Dedifferentiated amniotic fluid mesenchymal stem cell (primary cell): Measurements from ENCODE around the gene PTPN2.
"Not testable (repeated sequence)": the region's sequence is repeated elsewhere in the genome, so short reads cannot be mapped to it uniquely, and the experiment has no call there.

Source experiments
- DNase-seq: peaks from one replicate; pipeline ENCODE4 v3.0.0-alpha.2; 2016; ENCODE audit errors: extremely low spot score

PTPN2 gene

DNA sequence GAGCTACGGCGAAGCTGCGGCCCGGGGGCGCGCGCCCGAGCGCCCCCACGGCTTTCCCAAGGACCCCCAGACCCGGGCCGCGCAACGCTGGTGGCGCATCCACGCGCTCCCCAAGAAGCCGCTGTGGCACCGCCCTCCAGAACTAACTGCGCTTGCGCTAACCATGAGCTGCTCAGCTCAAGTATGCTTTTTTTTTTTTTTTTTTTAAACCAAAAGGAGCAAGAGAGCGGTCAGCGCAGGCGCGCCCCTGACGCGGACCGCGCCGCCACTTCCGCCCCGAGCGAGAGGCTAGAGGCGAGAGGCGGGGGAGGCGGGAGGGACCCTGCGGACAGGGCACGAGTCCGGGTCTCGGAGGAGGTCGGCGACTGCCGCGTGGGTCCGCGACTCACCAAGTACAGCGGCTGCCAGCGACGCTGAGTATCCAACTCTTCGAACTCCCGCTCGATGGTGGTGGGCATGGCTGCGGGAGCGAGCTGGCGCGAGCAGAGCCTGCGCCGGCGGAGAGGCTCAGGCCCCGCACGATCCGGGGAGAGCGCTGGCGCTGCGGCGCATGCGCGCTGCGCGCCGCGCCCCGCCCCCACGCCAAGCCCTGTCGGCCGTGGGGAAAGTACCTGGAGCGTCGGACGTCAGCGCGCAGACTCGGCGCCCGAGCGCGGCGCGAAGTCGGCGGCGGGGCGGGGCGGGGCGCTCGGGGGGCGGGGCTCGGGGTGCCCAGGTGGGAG lies at the start of gene PTPN2:
Gene PTPN2, minus strand, starts transcription at position 554 of the 722 bp plus-strand sequence. Its CDS starts 96 bp downstream, at position 458.
- DNase-seq, result peak; percentile 95

DNA sequence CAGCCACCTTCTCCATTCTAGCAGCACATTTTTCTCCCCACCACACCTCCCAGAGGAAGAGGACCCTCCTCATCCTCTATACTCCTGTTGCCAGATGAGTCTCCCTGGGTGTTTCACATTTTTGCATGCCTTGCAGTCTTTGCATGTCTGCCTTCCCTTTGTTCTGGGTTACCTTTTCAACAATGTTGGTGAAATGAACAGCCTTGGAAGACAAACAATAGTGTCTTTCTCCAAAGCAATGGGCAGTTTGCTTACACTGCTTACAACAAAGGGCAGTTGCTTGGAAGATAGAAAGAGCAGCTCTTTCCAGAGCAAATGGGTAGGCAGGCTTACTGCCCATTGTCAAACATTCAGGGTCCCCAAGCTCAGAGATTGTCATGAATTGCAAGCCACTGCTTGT lies 49.3 kb upstream of the PTPN2 start:
- no peak for DNase-seq

- DNase-seq, result no peak
Observed at GRCh38 chr18:12930908-12931307, 46.9 kb upstream of the PTPN2 start.

GRCh38 chr18:12930376-12930775 lies 46.3 kb upstream of the PTPN2 start:
- DNase-seq, result no peak

GRCh38 chr18:12929477-12930083 lies 45.5 kb upstream of the PTPN2 start:
- no peak for DNase-seq

DNA sequence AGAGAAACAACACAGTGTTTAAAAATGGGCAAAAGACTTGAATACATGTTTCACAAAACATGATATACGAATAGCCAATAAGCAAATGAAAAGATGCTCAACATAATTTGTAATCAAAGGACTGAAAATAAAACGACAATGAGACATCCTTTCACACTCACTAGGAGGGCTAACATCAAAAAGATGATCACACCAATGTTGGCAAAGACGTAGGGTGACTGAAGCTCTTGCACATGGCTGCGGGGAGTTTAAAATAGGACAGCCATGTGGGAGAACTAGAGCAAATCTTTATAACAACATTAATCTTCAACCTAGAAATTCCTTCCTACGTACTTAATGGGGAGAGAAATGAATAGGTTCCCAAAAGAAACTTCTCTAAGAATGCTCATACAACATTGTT lies 44.6 kb upstream of the PTPN2 start:
- DNase-seq, result no peak

GRCh38 chr18:12928206-12928605 lies 44.2 kb upstream of the PTPN2 start:
- no peak for DNase-seq

- DNase-seq, result no peak
Observed at GRCh38 chr18:12924616-12925015, 40.6 kb upstream of the PTPN2 start.

DNA sequence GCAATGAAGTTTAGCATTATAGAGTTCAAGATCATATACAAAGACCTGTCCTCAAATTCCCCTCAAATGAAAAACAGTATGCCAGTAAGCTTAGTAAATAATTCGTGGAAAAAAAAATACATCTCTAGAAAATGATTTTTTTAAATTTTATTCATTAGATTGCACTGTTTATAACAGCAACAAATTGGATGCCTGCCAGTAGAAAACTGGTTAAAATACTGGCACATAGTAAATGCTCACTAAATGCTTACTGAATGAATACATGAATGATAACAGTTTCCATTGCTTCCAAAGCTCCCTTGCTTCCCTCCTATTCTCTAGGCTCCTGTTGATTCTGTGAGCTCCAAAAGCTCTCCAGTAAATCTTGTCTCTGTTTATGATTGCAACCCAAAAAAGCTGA lies 38.2 kb upstream of the PTPN2 start:
- no peak for DNase-seq

GRCh38 chr18:12921178-12921577 lies 37.1 kb upstream of the PTPN2 start:
- no peak for DNase-seq

DNA sequence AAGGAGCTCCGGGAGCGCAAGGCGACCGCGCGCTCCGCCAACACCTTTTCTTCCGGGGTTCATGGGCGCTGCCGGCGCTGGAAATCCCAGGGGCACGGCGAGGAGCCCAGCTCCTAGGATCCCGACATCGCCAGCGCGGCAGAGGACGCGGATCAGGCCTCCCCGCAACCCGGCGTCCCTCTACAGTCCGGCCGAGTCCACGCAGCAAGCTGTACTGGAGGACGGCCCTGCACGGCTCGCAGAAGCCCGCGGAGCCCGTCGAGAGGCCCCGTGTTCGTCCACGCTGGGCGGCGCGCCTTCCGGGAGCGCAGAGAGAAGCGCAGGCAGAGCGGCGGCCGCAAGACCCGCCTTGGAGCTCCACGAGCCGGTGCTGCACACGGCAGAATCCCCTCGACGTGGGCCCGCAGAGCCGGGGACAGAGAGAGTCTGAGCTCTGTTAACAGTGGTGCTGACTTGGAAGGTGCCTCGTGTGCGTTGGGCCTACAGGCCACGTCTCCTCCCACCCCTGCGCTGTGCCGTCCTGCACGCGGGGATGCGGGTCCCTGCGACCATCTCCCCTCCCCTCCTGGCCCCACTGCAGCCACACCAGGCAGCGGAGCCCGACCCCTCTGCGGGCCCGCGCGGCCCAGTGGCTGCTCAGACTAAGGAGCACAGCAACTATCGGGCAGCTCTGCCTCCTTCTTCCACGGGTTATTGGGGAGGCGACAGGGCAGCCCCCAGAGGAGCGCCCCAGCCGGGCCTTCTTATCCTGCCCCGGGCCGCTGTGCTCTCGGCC lies 28.1 kb upstream of the PTPN2 start:
- DNase-seq, result no peak

GRCh38 chr18:12911025-12911928 lies 27.2 kb upstream of the PTPN2 start:
- DNase-seq, result no peak

DNA sequence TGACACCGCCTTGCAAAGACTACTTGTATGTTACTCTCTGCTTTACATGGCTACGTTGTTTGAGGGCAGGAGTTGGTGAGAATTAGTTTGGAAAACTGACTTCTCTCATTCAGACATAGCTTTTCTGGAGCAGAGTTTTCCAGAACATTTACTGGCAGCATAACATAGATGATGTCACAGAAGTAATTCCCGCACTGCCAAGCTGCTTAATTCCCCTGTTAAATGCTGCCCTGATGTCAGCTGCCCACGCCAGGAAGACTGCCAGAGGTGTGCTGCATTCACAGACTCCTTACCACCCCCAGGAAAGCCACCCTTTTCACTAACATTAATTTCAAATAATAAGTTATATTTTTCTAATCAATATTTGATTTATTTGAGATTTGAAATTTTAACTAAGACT lies 24.7 kb upstream of the PTPN2 start:
- DNase-seq, result no peak

DNA sequence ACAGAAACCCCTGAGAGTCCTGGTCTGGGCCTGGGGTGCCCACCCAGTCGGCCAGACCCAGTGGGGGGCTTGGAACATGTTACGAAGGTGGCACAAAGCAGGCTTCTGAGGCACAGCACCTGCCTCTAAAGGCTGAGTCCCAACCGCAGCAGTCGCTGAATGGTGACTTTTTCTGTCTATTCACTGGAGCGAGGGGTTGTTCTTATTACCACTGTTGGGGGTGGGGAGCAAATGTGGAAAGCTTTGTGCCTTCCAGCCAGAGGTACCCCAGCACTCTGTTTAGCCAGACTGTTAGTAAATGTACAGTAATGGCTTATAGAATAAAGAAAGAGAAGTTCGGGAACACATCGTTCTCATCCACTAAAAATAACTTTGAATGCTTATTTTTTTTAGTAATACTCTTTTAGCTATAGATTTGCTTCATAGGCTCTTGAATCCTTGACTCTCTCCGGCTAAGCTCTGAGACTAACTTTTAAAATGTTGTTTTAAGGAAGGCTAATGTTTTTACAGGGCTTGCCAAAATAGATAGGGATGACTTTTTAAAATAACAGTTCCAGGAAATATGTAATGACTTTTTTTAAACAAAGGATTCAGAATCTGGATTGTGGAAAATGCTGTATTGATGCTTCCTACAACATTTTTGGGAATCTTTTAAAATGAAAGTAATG lies 23.4 kb upstream of the PTPN2 start:
- DNase-seq, result peak; percentile 27

DNA sequence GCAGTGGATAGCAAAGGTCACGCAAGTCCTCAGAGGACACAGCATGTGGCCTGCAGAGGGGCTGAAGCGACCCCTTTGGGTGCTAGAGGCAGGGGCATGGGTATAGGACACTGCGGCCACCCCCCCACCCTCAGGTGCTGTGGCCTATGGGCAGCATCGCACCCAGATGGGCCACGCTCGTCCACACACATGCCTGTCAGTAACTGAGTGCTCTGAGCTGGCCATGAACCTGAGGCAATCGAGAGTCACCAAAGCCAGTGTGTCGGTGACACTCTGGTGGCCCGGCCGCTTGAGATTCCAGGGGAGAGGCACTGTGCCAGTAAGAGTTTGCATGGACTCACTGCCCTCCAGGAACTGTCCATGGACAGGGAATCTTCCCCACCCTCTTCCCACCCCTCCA lies 22.7 kb upstream of the PTPN2 start:
- DNase-seq, result no peak

- DNase-seq, result no peak
Observed at GRCh38 chr18:12906119-12906518, 22.1 kb upstream of the PTPN2 start.

- no peak for DNase-seq
Observed at GRCh38 chr18:12904012-12904516, 20.0 kb upstream of the PTPN2 start.

DNA sequence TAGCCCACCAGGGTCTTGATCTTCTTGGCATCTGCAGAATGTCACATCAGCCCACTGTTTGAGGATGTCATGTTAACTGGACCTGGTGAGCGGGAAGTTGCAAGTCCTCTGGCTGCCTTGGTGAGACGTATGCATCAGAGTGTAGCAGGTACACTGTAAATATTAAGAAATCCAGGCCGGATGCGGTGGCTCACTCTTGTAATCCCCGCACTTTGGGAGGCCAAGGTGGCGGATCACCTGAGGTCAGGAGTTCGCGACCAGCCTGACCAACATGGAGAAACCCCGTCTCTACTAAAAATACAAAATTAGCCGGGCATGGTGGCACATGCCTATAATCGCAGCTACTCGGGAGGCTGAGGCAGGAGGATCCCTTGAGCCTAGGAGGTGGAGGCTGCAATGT lies 17.2 kb upstream of the PTPN2 start:
- DNase-seq, result not testable (repeated sequence)

DNA sequence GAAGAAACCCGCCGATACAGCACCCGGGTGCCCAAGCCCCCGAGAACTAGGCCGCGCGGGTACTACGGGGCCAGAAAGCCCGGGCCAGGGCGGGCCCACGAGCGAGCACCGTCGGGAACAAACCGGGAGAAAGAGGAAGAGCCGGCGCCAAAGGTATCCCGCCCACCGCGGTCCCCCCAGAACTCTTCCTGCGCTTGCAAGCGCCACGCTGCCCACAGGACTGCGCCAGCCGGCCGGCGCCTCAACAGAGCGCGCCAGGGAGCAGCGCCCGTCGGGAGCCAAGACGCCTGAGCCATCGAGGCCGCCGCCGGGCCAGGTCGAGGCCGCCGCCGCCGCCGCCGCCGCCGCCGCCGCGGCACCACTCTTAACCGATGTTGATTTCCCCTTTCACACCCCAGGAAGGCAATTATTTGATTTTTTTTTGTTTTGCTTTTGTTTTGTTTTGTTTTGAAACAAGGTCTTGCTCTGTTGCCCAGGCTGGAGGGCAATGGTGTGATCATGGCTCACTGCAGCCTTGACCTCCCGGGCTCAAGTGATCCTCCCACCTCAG lies 12.8 kb upstream of the PTPN2 start:
- DNase-seq, result not testable (repeated sequence)

DNA sequence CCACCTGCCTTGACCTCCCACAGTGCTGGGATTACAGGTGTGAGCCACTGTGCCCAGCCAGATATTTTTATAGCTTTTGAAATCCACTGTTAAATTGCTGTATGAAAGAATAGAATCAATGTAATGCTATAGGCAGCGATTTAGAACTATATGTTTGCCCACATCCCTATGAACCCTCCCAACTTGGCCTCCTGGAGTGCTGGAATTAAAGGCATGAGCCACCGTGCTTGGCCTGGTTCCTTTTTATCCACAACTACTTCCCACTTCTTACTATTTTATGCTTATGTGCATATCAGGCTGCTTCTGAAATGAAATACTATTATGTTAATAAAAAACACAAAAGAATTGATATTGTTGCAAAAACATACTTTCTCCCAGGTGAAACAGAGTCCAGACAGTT lies 11.6 kb upstream of the PTPN2 start:
- no peak for DNase-seq

DNA sequence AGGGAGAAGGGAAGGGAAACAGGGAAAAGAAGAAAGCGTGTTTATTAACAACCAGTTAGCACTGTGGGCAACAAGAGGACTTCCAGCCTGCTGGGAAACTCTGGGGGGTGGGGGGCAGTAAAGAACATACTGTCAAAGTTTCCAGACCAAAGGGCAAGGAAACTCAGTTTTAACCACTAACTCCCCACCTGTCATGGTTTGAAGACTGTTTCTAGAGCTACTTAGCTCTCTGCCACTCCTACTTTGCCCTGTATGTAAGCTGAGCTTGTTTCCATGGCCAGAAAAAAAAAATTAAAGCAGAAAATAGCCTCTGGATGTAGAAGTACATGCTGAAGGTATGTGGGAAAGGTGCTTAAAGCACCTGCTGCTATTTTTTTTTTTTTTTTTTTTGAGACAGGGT lies 11.0 kb upstream of the PTPN2 start:
- no peak for DNase-seq
